Transverse colon (tissue), 4 donors: ENCODE data around the gene CREM. TPM values are rescaled to one million over a fixed set of nuclear protein-coding genes. Genes with fewer than 3 reads are reported as not detected.

Experiments used
- DNase-seq: peaks from one replicate; pipeline ENCODE4 v3.0.0-alpha.2; 2019
- H3K27ac ChIP-seq, 4 donors: fragments of 200-600 bp; sonication (generic); 2 replicates each; pipeline ENCODE4 v1.5.1; 2016 to 2018; ENCODE audit warnings: inconsistent platforms in 4 of 4
- H3K27me3 ChIP-seq: fragments of 200-600 bp; sonication (generic); 2 replicates; pipeline ENCODE4 v1.5.1; 2017; ENCODE audit warnings: inconsistent platforms
- H3K36me3 ChIP-seq, 4 donors: fragments of 200-600 bp; sonication (generic); 2 replicates each; pipeline ENCODE4 v1.5.1; 2017 to 2019; ENCODE audit warnings: inconsistent platforms in 4 of 4
- H3K4me1 ChIP-seq, 4 donors: fragments of 200-600 bp; sonication (generic); 2 replicates each; pipeline ENCODE4 v1.5.1; 2017 to 2020; ENCODE audit warnings: inconsistent platforms in 4 of 4
- H3K4me3 ChIP-seq, 4 donors: fragments of 200-600 bp; sonication (generic); 1 replicate in 1 of 4; 2 replicates in 3 of 4; pipeline versions ENCODE4 v1.5.1 to v1.6.1; 2017 to 2019; ENCODE audit warnings: inconsistent platforms in 4 of 4
- H3K9me3 ChIP-seq, 2 donors: fragments of 200-600 bp; sonication (generic); 2 replicates each; pipeline ENCODE4 v1.5.1; 2017 to 2019; ENCODE audit warnings: inconsistent platforms in 2 of 2
- EP300 ChIP-seq: sonication (generic); formaldehyde crosslinking; IDR thresholded peaks from one replicate; pipeline ENCODE4 v1.6.1; 2017; ENCODE audit warnings: antibody characterized with exemption, low read depth
- POLR2A ChIP-seq: fragments of 450-650 bp; IDR thresholded peaks from one replicate; pipeline ENCODE4 v1.6.1; 2016; ENCODE audit warnings: antibody characterized with exemption, mild to moderate bottlenecking, moderate library complexity
- POLR2AphosphoS5 ChIP-seq, 3 donors: sonication (generic); formaldehyde crosslinking; IDR thresholded peaks; one replicate each; pipeline ENCODE4 v1.6.1; 2016; ENCODE audit warnings: antibody characterized with exemption in 3 of 3
- WGBS, 2 donors: methylation state at CpG; one replicate each; pipeline ENCODE4 v1.1.5; 2018; ENCODE audit warnings: low coverage in 1 of 2; 5-methylcytosine and 5-hydroxymethylcytosine counted together
- in situ Hi-C, 4 donors: fragments of 200-750 bp; cut with MboI; loops; one replicate each; pipeline versions ENCODE4 v1.15.0 to v1.15.1; 2017; ENCODE audit warnings: low sequenced_read_pairs in 3 of 4, low pct_ligation_motif_present in 1 of 4, low pct_unique_long_range_greater_than_20kb in 1 of 4
- intact Hi-C: fragments of 100-400 bp; cut with DNase I; formaldehyde crosslinking; loops from one replicate; pipeline ENCODE4 v1.15.1; 2023; ENCODE audit warnings: low total_unique reads
- small RNA-seq, 4 donors: library from RNA; depleted of rRNA; stranded (forward); fragments of <200 nt; gene quantifications; one replicate each; pipeline ENCODE3, GENCODE V24; 2016
- total RNA-seq, 4 donors: library from RNA; depleted of rRNA; stranded (reverse); fragments of >200 nt; gene quantifications; one replicate each; pipeline ENCODE4 v1.1.0, GENCODE V29; 2016
- TF ChIP-seq, protein P1 (sequence below), 5 experiments: fragments of 200-600 bp in 3 of 5; fragments of 450-650 bp in 2 of 5; sonication (generic) in 3 of 5; IDR thresholded peaks; 1 replicate in 2 of 5; 2 replicates in 3 of 5; pipeline ENCODE4 v1.5.1; 2016 to 2017; ENCODE audit warnings: antibody characterized with exemption in 5 of 5, inconsistent platforms in 3 of 5, mild to moderate bottlenecking in 2 of 5, moderate library complexity in 1 of 5

The CREM gene
- total RNA-seq, 4 donors from 2014 or later = 2.8 to 99.9 (median 21.1) TPM

DNA sequence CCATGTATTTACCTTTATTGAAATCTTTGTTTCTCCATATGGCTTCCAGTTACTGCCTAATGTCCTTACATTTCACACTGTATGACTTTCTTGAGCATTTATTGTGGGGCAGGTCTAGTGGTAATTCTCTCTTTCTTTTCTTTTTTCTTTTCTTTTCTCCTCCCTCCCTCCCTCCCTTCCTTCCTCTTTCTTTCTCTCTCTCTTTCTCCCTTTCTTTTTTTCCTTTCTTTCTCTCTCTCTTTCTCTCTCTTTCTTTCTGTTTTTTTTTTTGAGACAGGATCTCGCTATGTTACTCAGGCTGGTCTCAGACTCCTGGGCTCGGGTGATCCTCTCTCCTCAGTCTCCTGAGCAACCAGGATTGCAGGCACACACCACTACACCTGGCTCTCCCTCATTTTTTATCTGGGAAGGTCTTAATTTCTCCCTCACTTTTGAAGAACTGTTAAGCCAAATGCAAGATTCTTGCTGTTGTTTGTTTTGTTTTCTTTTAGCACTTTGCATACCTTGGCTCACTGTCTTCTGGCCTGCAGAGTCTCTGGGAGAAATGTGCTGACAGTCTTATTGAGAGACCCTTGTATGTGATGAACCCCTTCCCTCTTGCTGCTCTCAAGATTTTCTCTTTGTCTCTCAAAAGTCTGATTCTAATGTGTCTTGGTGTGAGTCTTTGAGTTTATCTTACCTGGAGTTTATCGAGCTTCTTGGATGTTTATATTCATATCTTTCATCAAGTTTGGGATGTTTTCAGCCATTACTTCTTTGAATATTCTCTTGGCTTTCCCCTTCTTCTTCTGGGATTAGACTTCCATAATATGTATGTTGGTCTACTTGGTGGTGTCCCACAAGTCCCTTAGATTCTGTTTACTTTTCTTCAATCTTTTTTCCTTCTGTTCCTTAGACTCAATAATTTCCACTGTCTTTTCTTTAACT is 130.7 kb downstream of the CREM start:
- in situ Hi-C loops = no loop called here
- TF ChIP-seq, protein P1, sequence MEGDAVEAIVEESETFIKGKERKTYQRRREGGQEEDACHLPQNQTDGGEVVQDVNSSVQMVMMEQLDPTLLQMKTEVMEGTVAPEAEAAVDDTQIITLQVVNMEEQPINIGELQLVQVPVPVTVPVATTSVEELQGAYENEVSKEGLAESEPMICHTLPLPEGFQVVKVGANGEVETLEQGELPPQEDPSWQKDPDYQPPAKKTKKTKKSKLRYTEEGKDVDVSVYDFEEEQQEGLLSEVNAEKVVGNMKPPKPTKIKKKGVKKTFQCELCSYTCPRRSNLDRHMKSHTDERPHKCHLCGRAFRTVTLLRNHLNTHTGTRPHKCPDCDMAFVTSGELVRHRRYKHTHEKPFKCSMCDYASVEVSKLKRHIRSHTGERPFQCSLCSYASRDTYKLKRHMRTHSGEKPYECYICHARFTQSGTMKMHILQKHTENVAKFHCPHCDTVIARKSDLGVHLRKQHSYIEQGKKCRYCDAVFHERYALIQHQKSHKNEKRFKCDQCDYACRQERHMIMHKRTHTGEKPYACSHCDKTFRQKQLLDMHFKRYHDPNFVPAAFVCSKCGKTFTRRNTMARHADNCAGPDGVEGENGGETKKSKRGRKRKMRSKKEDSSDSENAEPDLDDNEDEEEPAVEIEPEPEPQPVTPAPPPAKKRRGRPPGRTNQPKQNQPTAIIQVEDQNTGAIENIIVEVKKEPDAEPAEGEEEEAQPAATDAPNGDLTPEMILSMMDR (IDR thresholded peaks at IDR 0.05) = no peak
- TF ChIP-seq POLR2AphosphoS5 (IDR thresholded peaks at IDR 0.05) (no peak), POLR2A (no peak), EP300 (no peak)
- Histone ChIP-seq H3K27ac (no peak overlapping the region), H3K36me3 (no peaks in the 10 kb centered on the region), H3K27me3 (no peaks in the 10 kb centered on the region), H3K9me3 (peaks cover 0 to 5% of the 10 kb centered on the region in 2 donors), H3K4me1 (no peaks in the 10 kb centered on the region), H3K4me3 (no peak overlapping the region)
- intact Hi-C loops = no loop called here
- 92 to 100% methylated on average over 1 to 3 of the region's 3 CpGs for WGBS, 2 donors
- DNase-seq = no peak

DNA sequence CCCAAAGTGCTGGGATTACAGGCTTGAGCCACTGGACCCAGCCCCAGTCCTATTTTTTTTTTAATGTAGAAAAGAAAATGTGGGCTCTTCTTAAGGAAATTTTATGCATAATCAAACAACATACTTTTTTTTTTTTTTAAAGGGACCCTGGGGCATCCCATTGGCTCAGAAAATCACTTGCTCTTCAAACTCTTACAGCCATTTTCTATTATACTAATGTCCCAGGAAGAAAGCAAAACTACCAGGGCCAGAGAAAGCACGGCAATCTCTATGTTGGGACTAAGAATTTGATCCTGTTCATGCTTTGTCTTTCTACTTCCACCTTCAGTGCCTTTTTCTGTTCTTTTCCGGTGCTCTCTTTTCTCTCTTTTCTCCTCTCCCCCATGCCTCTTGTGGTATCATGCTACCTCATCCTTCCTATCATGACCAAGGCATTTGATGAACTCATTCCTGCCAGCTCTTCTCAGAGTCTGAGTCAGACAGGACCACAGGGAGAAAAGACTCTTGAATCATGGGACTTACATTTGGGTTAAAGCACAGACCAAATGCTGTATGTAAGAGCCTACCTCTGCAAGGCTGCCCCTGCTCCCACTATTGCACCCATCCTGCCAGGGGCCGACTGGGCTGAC is 133.2 kb downstream of the CREM start:
- Histone ChIP-seq H3K9me3 (peaks cover 0 to 5% of the 10 kb centered on the region in 2 donors), H3K27me3 (no peaks in the 10 kb centered on the region), H3K36me3 (no peaks in the 10 kb centered on the region), H3K27ac (no peak overlapping the region), H3K4me3 (no peak overlapping the region), H3K4me1 (no peaks in the 10 kb centered on the region)
- 58 to 76% methylated on average over 2 to 3 of the region's 3 CpGs for WGBS, 2 donors
- no peak for TF ChIP-seq POLR2AphosphoS5 (IDR thresholded peaks at IDR 0.05)
- TF ChIP-seq, protein P1 (IDR thresholded peaks at IDR 0.05) = no peak
- TF ChIP-seq EP300 = no peak
- no peak for DNase-seq
- intact Hi-C loops (no loop called here), in situ Hi-C loops (no loop called here)

DNA sequence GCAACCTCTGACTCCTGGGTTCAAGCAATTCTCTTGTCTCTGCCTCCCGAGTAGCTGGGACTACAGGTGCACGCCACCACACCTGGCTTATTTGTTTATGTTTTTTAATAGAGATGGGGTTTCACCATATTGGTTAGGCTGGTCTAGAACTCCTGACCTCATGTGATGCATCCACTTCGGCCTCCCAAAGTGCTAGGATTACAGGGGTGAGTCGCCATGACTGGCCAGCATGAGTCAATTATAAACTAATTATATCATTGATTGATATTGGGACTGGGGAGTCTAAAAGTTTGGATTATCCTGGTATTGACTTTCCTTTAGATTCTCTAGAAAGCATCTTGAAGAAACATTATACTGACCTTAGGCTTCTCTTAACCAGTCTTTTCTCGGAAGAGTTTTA is 135.8 kb downstream of the CREM start:
- no peak for DNase-seq
- no peaks in the 10 kb centered on the region for H3K4me1 ChIP-seq
- H3K36me3 ChIP-seq = no peaks in the 10 kb centered on the region
- intact Hi-C loops = no loop called here
- in situ Hi-C loops = no loop called here
- H3K9me3 ChIP-seq = peaks cover 0 to 3% of the 10 kb centered on the region in 2 donors
- no peak for TF ChIP-seq EP300
- TF ChIP-seq POLR2AphosphoS5 (IDR thresholded peaks at IDR 0.05) = no peak
- TF ChIP-seq, protein P1 (IDR thresholded peaks at IDR 0.05) = no peak
- TF ChIP-seq POLR2A = no peak
- H3K4me3 ChIP-seq = no peak overlapping the region
- H3K27ac ChIP-seq = no peak overlapping the region
- WGBS, 2 donors = 88 to 91% methylated on average over 5 of the region's 5 CpGs
- H3K27me3 ChIP-seq = no peaks in the 10 kb centered on the region

Small RNA genes lying within 50 kb of the gene (small RNA-seq; reads per million reads assigned to genes)
- gene MIR3611 = 0 reads per million in 4 donors
- 0 reads per million in 4 donors for gene RNU6-1167P
- 0 reads per million in 4 donors for gene RNU6-794P
- gene RNU7-77P = 0 reads per million in 4 donors

Other genes with a start within 250 kb of the CREM start
- gene CUL2, start 36.5 kb upstream of the CREM start, total RNA-seq = 10 to 100 TPM in 2 of 4 donors, 1 to 10 TPM in 2; 6.0 to 15.4 (median 11.5) TPM
- 10 to 100 TPM; 19.5 to 53.9 (median 41.4) TPM for gene CCNY, start 209.7 kb downstream of the CREM start, total RNA-seq